OCI-LY7 (cell line): Measurements from ENCODE around the gene QKI. TPM values are rescaled to one million over a fixed set of nuclear protein-coding genes. Genes with fewer than 3 reads are reported as not detected.

Experiments used
- BruUV-seq: library from RNA; stranded (reverse); fragments of 400-500 nt; replicated peaks from 2 replicates; lab custom pipeline; 2021; lab: Mats Ljungman, UMichigan
- CTCF ChIA-PET: fragments of 300-600 bp; sonication (Branson Sonifier 250); formaldehyde crosslinking; loops from one replicate; lab custom pipeline; 2022; ENCODE audit warnings: antibody characterized with exemption; ENCODE audit not compliant: unreplicated experiment; lab: Charles Lee
- POLR2A ChIA-PET: fragments of 300-600 bp; sonication (Branson Sonifier 250); formaldehyde crosslinking; loops from one replicate; lab custom pipeline; 2022; ENCODE audit warnings: antibody characterized with exemption; lab: Charles Lee
- DNase-seq: peaks from one replicate; pipeline ENCODE4 v3.0.0-alpha.2; 2015; ENCODE audit warnings: low spot score
- H2AFZ ChIP-seq: fragments of 200-600 bp; sonication (generic), shearing (Covaris generic); 2 replicates; pipeline ENCODE4 v1.6.1; 2014; ENCODE audit warnings: mild to moderate bottlenecking, antibody characterized with exemption, low read length, moderate library complexity
- H3K27ac ChIP-seq: fragments of 200-600 bp; sonication (generic); 2 replicates; pipeline ENCODE4 v1.5.1; 2014; ENCODE audit warnings: mixed run types, low read depth, mild to moderate bottlenecking, moderate library complexity, low read length, inconsistent platforms; ENCODE audit not compliant: poor library complexity, severe bottlenecking
- H3K36me3 ChIP-seq: fragments of 200-600 bp; sonication (generic); 2 replicates; pipeline ENCODE4 v1.6.1; 2014; ENCODE audit warnings: mild to moderate bottlenecking, antibody characterized with exemption, low read length, moderate library complexity, mixed read lengths; ENCODE audit not compliant: insufficient read depth
- H3K4me1 ChIP-seq: fragments of 200-600 bp; sonication (generic); 2 replicates; pipeline ENCODE4 v1.5.1; 2014; ENCODE audit warnings: mild to moderate bottlenecking, low read length; ENCODE audit not compliant: insufficient read depth, poor library complexity, severe bottlenecking
- H3K4me2 ChIP-seq: fragments of 200-600 bp; sonication (generic); 2 replicates; pipeline ENCODE4 v1.6.1; 2014; ENCODE audit warnings: mild to moderate bottlenecking, low read length
- H3K4me3 ChIP-seq: fragments of 200-600 bp; sonication (generic); 2 replicates; pipeline ENCODE4 v1.5.1; 2014; ENCODE audit warnings: mild to moderate bottlenecking, low read depth, low read length; ENCODE audit not compliant: poor library complexity, severe bottlenecking
- H3K79me2 ChIP-seq: fragments of 200-600 bp; sonication (generic); 2 replicates; pipeline ENCODE4 v1.6.1; 2016; ENCODE audit warnings: low read depth, mild to moderate bottlenecking, low read length, moderate library complexity, mixed read lengths; ENCODE audit not compliant: insufficient read depth
- H3K9me2 ChIP-seq: fragments of 200-600 bp; sonication (generic); 2 replicates; pipeline ENCODE4 v1.6.1; 2016; ENCODE audit warnings: mild to moderate bottlenecking, low read length, mixed read lengths; ENCODE audit not compliant: insufficient read depth
- H3K9me3 ChIP-seq: fragments of 200-600 bp; sonication (generic); 2 replicates; pipeline ENCODE4 v1.6.1; 2014; ENCODE audit warnings: mild to moderate bottlenecking, mixed run types, low read length, mixed read lengths
- H4K20me1 ChIP-seq: fragments of 200-600 bp; sonication (generic); 2 replicates; pipeline ENCODE4 v1.6.1; 2014; ENCODE audit warnings: mild to moderate bottlenecking, antibody characterized with exemption, low read length, moderate library complexity, mixed read lengths; ENCODE audit not compliant: insufficient read depth
- CTCF ChIP-seq: fragments of 200-600 bp; sonication (generic); conservative IDR thresholded peaks from 2 replicates; pipeline ENCODE4 v1.5.1; 2014; ENCODE audit warnings: mild to moderate bottlenecking, antibody characterized with exemption, low read length, moderate library complexity, mixed read lengths
- EZH2phosphoT487 ChIP-seq: fragments of 200-600 bp; sonication (generic); IDR thresholded peaks from 2 replicates; pipeline ENCODE4 v1.6.1; 2018; ENCODE audit warnings: low read depth, borderline replicate concordance, mild to moderate bottlenecking, mixed run types, antibody characterized with exemption, low read length, moderate library complexity, mixed read lengths
- intact Hi-C: fragments of 100-400 bp; cut with micrococcal nuclease; formaldehyde crosslinking; loops from one replicate; pipeline ENCODE4 v1.10.0; 2022; ENCODE audit not compliant: unreplicated experiment
- total RNA-seq, 2 experiments: library from RNA; depleted of rRNA in 1 of 2; stranded (reverse); fragments of >200 nt in 1 of 2; shearing (Covaris generic) in 1 of 2; gene quantifications; 2 replicates each; pipeline ENCODE4 v1.2.3, GENCODE V29; 2014 to 2022

QKI gene
- total RNA-seq, 2 experiments from 2014 or later, result 55.4 to 74.5 TPM

DNA sequence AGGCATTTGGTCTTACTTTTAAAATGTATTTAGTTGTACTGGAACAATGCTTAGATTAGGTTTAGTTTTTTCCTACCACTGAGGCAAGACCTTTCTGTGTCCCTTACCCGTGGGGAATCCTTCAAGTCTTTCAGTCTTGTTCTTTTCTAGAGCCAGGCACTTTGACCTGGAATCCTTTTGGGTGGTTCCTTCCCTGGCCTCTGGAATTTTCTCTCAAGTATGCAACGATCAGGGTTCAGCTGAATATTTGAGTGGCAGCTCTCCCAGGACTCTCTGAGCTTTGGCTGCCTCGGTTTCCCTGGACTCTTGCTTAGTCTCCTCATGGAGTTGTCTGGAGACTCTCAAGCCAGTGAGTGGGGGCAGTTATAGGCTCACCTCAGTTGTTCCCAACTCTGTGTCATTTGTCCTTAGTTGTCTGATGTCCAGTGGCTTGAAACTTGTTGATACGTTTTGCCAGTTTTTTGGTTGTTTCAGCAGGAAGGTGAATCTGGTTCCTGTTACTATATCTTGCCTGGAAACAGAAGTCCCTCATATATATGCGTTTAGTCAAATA is 118.1 kb downstream of the QKI start:
- ChIA-PET POLR2A (interaction anchor here (1.3 to 2.7 kb wide), 3 partner anchors 9 to 18 kb away, joined by 3 to 9 read pairs (median 4); no protein-coding TSS in a partner anchor), CTCF (no interaction called here)
- Histone ChIP-seq H3K4me1 (no peaks in the 10 kb centered on the region), H3K4me2 (no peak overlapping the region), H3K79me2 (no peaks in the 10 kb centered on the region), H3K9me2 (no peaks in the 10 kb centered on the region), H4K20me1 (peaks cover 12% of the 10 kb centered on the region), H2AFZ (no peak overlapping the region), H3K36me3 (no peaks in the 10 kb centered on the region), H3K27ac (no peak overlapping the region), H3K9me3 (no peaks in the 10 kb centered on the region), H3K4me3 (no peak overlapping the region)
- DNase-seq, result no peak
- intact Hi-C loops, result no loop called here
- no TSS peak for BruUV-seq
- TF ChIP-seq EZH2phosphoT487 (no peak), CTCF (no peak)

DNA sequence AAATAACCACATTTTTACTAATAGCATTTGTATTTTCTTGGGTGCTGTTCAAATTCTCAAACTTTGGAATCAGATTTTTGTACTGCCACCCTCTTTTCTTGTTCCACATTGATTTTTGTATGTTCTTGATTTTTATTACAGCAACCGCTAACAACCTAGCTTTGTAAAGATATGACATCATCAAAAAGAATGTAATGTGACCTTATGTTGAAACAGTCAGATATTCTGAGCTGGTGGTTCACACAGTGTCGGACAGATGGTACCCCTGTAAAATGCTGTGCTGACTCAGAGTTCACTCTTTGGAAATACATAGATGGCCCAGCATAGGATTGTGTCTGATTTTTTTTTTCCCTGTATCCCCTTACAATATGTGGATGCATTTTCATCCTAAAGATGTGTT is 118.9 kb downstream of the QKI start:
- DNase-seq, result no peak
- Histone ChIP-seq H2AFZ (no peak overlapping the region), H3K9me2 (no peaks in the 10 kb centered on the region), H3K27ac (no peak overlapping the region), H3K79me2 (no peaks in the 10 kb centered on the region), H3K4me3 (no peak overlapping the region), H3K4me1 (no peaks in the 10 kb centered on the region), H3K36me3 (no peaks in the 10 kb centered on the region), H3K4me2 (no peak overlapping the region), H3K9me3 (no peaks in the 10 kb centered on the region), H4K20me1 (peaks cover 12% of the 10 kb centered on the region)
- BruUV-seq, result no TSS peak
- CTCF ChIA-PET, result no interaction called here
- TF ChIP-seq CTCF (no peak), EZH2phosphoT487 (no peak)
- POLR2A ChIA-PET, result interaction anchor here (1.3 to 2.7 kb wide), 2 partner anchors 10 to 11 kb away, joined by 3 to 9 read pairs; no protein-coding TSS in a partner anchor
- intact Hi-C loops, result no loop called here

GRCh38 chr6:163536770-163537169 is 122.3 kb downstream of the QKI start:
- Histone ChIP-seq H3K9me2 (no peaks in the 10 kb centered on the region), H3K36me3 (no peaks in the 10 kb centered on the region), H4K20me1 (peaks cover 9% of the 10 kb centered on the region; the same call in 1 of the 2 replicates), H2AFZ (no peak overlapping the region), H3K4me3 (no peak overlapping the region), H3K27ac (no peak overlapping the region), H3K79me2 (no peaks in the 10 kb centered on the region), H3K9me3 (no peaks in the 10 kb centered on the region), H3K4me1 (no peaks in the 10 kb centered on the region), H3K4me2 (no peak overlapping the region)
- no peak for DNase-seq
- BruUV-seq, result no TSS peak
- ChIA-PET CTCF (no interaction called here), POLR2A (no interaction called here)
- intact Hi-C loops, result no loop called here
- TF ChIP-seq EZH2phosphoT487 (no peak), CTCF (no peak)
